ENCODE results near the gene SCLT1. TPM values are rescaled to one million over a fixed set of nuclear protein-coding genes. Genes with fewer than 3 reads are reported as not detected.

The SCLT1 gene
- total RNA-seq, 1 experiment from 2014 or later: 24.1 TPM

GRCh38 chr4:128955751-128956150, 137.6 kb downstream of the SCLT1 start:
- CTCF ChIA-PET: no interaction called here

GRCh38 chr4:128954941-128955340, 138.4 kb downstream of the SCLT1 start:
- Histone ChIP-seq H3K9me3 (ENCODE audit: low read depth, low read length, poor library complexity, severe bottlenecking) (no peaks in the 10 kb centered on the region), H3K36me3 (ENCODE audit: insufficient read depth, low read length, poor library complexity, severe bottlenecking) (peaks cover 4% of the 10 kb centered on the region), H3K4me3 (ENCODE audit: low read depth, low read length, poor library complexity, severe bottlenecking) (no peak overlapping the region), H3K4me1 (ENCODE audit: insufficient read depth, low read length, poor library complexity, severe bottlenecking) (peaks cover 15% of the 10 kb centered on the region), H3K27ac (ENCODE audit: low read depth, low read length, poor library complexity, severe bottlenecking) (no peak overlapping the region), H3K27me3 (replicated peaks; ENCODE audit: insufficient read depth, low read depth, low read length, poor library complexity) (no peaks in the 10 kb centered on the region)
- DNase-seq (ENCODE audit: low spot score): peak; percentile 2
- TF ChIP-seq CTCF (conservative IDR thresholded peaks at IDR 0.05; ENCODE audit: low read depth, low read length) (no peak), EZH2 (IDR thresholded peaks at IDR 0.05; ENCODE audit: borderline replicate concordance, low read depth, low read length, poor library complexity, severe bottlenecking) (no peak)
- POLR2A ChIA-PET (ENCODE audit: low non-redundant PET): no interaction called here
- intact Hi-C loops (cut with micrococcal nuclease; ENCODE audit: unreplicated experiment): no loop called here
- BruUV-seq (replicated peaks): no TSS peak
- CTCF ChIA-PET: no interaction called here

More at GRCh38 chr4:128955751-128956150, 137.6 kb downstream of the SCLT1 start:
- Histone ChIP-seq H3K9me3 (ENCODE audit: low read depth, low read length, poor library complexity, severe bottlenecking) (no peaks in the 10 kb centered on the region), H3K27ac (ENCODE audit: low read depth, low read length, poor library complexity, severe bottlenecking) (peak overlapping the region; percentile 48), H3K4me3 (ENCODE audit: low read depth, low read length, poor library complexity, severe bottlenecking) (no peak overlapping the region), H3K36me3 (ENCODE audit: insufficient read depth, low read length, poor library complexity, severe bottlenecking) (peaks cover 4% of the 10 kb centered on the region), H3K4me1 (ENCODE audit: insufficient read depth, low read length, poor library complexity, severe bottlenecking) (peaks cover 15% of the 10 kb centered on the region), H3K27me3 (replicated peaks; ENCODE audit: insufficient read depth, low read depth, low read length, poor library complexity) (no peaks in the 10 kb centered on the region)
- intact Hi-C loops (cut with micrococcal nuclease; ENCODE audit: unreplicated experiment): no loop called here
- peak; percentile 82 for DNase-seq (ENCODE audit: low spot score)
- POLR2A ChIA-PET (ENCODE audit: low non-redundant PET): no interaction called here
- no TSS peak for BruUV-seq (replicated peaks)
- no peak for TF ChIP-seq EZH2 (IDR thresholded peaks at IDR 0.05; ENCODE audit: borderline replicate concordance, low read depth, low read length, poor library complexity, severe bottlenecking)
- TF ChIP-seq CTCF (conservative IDR thresholded peaks at IDR 0.05; ENCODE audit: low read depth, low read length): no peak

- TF ChIP-seq CTCF (conservative IDR thresholded peaks at IDR 0.05; ENCODE audit: low read depth, low read length): no peak
- TF ChIP-seq EZH2 (IDR thresholded peaks at IDR 0.05; ENCODE audit: borderline replicate concordance, low read depth, low read length, poor library complexity, severe bottlenecking): no peak
- intact Hi-C loops (cut with micrococcal nuclease; ENCODE audit: unreplicated experiment): no loop called here
- no TSS peak for BruUV-seq (replicated peaks)
- no peaks in the 10 kb centered on the region for H3K9me3 ChIP-seq (ENCODE audit: low read depth, low read length, poor library complexity, severe bottlenecking)
- H3K4me1 ChIP-seq (ENCODE audit: insufficient read depth, low read length, poor library complexity, severe bottlenecking): peaks cover 15% of the 10 kb centered on the region
- no peaks in the 10 kb centered on the region for H3K27me3 ChIP-seq (replicated peaks; ENCODE audit: insufficient read depth, low read depth, low read length, poor library complexity)
- ChIA-PET POLR2A (ENCODE audit: low non-redundant PET) (interaction anchor here (0.6 kb wide), 1 partner anchor 1318 kb away, joined by 3 read pairs; no protein-coding TSS in a partner anchor), CTCF (no interaction called here)
- DNase-seq (ENCODE audit: low spot score): peak; percentile 48
- no peak overlapping the region for H3K27ac ChIP-seq (ENCODE audit: low read depth, low read length, poor library complexity, severe bottlenecking)
- H3K36me3 ChIP-seq (ENCODE audit: insufficient read depth, low read length, poor library complexity, severe bottlenecking): no peaks in the 10 kb centered on the region
- no peak overlapping the region for H3K4me3 ChIP-seq (ENCODE audit: low read depth, low read length, poor library complexity, severe bottlenecking)
Observed at GRCh38 chr4:128951316-128951715, 142.0 kb downstream of the SCLT1 start.

All from A673 (cell line).